GM12872 (cell line): ENCODE measurements around the gene OR51G1.

Experiments
- CTCF ChIP-seq: IDR thresholded peaks from 3 replicates; pipeline ENCODE4 v1.5.1; 2011; ENCODE audit warnings: low read depth, mild to moderate bottlenecking, low read length, moderate library complexity; ENCODE audit not compliant: insufficient read depth

Gene OR51G1

GRCh38 chr11:4932751-4933150 is 8.6 kb upstream of the OR51G1 start:
- TF ChIP-seq CTCF, result no peak

GRCh38 chr11:4926608-4927007 is 2.5 kb upstream of the OR51G1 start:
- no peak for TF ChIP-seq CTCF

GRCh38 chr11:4922304-4922703 is 1.8 kb downstream of the OR51G1 start:
- TF ChIP-seq CTCF, result no peak

GRCh38 chr11:4921796-4922195 is 2.3 kb downstream of the OR51G1 start:
- TF ChIP-seq CTCF, result no peak

GRCh38 chr11:4919250-4919649 is 4.9 kb downstream of the OR51G1 start, which contains the start of gene OR51G2:
Gene OR51G2 (minus strand): TSS chr11:4919350. CDS start chr11:4915663, 3,687 bp downstream.
- no peak for TF ChIP-seq CTCF

GRCh38 chr11:4916581-4916980 is 7.6 kb downstream of the OR51G1 start:
- no peak for TF ChIP-seq CTCF

GRCh38 chr11:4903484-4903883 is 20.7 kb downstream of the OR51G1 start, which contains the start of gene OR51A7:
Gene OR51A7 (plus strand): TSS chr11:4903783. CDS start chr11:4907370, 3,587 bp downstream.
- no peak for TF ChIP-seq CTCF
